ENCODE measurements around the gene BRI3BP.
"Not testable (repeated sequence)": the region's sequence is repeated elsewhere in the genome, so short reads cannot be mapped to it uniquely, and the experiment has no call there.

Gene BRI3BP

GRCh38 chr12:125018356-125018755 is 24.9 kb downstream of the BRI3BP start:
- in situ Hi-C loops (cut with HindIII; ENCODE audit: low sequenced_read_pairs) = no loop called here

GRCh38 chr12:125021096-125021495 is 27.7 kb downstream of the BRI3BP start:
- in situ Hi-C loops (cut with HindIII; ENCODE audit: low sequenced_read_pairs) = no loop called here

DNA sequence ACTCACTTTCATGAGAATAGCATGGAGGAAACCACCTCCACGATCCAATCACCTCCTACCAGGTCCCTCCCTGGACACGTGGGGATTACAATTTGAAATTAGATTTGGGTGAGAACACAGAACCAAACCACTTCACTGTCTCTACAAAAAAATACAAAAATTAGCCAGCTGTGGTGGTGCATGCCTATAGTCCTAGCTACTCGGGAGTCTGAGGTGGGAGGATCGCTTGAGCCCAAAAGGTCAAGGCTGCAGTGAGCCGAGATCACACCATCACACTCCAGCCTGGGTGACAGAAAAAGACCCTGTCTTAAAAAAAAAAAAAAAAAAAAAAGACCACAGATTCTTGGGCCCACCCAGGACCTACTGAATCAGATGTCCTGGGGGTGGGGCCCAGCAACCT is 28.3 kb downstream of the BRI3BP start:
- in situ Hi-C loops (cut with HindIII; ENCODE audit: low sequenced_read_pairs) = no loop called here

- in situ Hi-C loops (cut with HindIII; ENCODE audit: low sequenced_read_pairs) = no loop called here
These were observed 29.6 kb downstream of the BRI3BP start for GRCh38 chr12:125023065-125023464.

- in situ Hi-C loops (cut with HindIII; ENCODE audit: low sequenced_read_pairs) = no loop called here
These were observed 31.6 kb downstream of the BRI3BP start for GRCh38 chr12:125024949-125025563.

- in situ Hi-C loops (cut with HindIII; ENCODE audit: low sequenced_read_pairs) = no loop called here
These were observed 32.3 kb downstream of the BRI3BP start for GRCh38 chr12:125025606-125026235.

DNA sequence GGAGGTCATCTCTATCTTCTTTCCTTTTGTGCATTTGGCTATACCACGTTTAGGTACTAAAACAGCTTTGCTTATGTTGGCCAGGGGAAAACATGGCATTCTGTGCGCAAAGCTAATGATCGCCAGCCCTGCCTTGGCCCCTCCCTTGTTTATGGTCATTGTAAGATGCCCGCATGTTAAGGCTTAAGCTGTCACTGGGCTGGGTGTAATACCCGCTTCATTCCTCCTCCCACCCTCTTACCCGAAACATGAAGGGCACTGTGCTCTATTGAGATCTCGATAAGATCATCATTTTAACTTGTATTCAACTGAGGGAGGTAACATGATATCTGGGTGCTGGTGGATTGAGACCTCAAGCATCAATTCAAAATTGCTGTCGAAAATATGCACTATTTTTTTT is 34.7 kb downstream of the BRI3BP start:
- in situ Hi-C loops (cut with HindIII; ENCODE audit: low sequenced_read_pairs) = no loop called here

GRCh38 chr12:125029761-125030358 is 36.4 kb downstream of the BRI3BP start:
- in situ Hi-C loops (cut with HindIII; ENCODE audit: low sequenced_read_pairs) = no loop called here

DNA sequence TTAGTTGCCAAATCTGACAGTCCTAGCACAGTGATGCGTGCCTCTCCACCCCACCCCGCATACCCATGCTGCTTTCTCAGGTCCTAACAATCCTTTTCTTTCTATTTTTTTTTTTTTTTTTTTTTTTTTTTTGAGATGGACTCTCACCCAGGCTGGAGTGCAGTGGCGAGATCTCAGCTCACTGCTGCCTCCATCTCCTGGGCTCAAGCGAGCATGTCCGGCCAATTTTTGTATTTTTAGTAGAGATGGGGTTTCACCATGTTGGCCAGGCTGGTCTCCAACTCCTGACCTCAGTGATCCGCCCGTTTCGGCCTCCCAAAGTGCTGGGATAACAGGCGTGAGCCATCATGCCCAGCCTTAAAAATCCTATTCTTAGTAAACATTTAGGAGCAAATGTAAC is 38.0 kb downstream of the BRI3BP start:
- in situ Hi-C loops (cut with HindIII; ENCODE audit: low sequenced_read_pairs) = not testable (repeated sequence)

DNA sequence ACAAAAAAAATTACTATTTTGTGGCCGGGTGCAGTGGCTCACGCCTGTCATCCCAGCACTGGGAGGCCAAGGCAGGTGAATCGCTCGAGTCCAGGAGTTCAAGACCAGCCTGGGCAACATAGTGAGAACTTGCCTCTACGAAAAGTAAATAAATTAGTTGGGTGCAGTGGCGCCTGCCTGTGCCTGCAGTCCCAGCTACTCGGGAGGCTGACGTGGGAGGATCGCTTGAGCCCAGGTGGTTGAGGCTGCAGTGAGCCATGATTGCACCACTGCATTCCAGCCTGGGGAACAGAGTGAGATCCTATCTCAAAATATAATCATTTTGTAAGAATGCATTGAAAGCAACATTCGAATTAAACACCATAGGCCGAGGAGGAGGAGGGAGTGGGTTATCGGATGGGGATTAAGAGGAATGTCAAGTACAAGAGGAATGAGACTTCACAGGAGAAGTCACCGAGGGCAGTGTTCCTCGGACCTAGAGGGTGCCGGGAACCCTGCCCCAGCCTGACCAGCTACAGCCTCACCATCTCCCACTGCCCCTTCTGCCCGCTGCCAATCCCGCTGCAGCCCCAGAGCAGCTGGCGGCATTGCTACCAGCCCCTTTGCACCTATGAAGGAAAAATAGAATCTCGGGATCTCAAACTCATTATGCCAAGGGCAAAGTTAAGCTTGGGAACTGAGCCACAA is 39.2 kb downstream of the BRI3BP start:
- in situ Hi-C loops (cut with HindIII; ENCODE audit: low sequenced_read_pairs) = no loop called here

DNA sequence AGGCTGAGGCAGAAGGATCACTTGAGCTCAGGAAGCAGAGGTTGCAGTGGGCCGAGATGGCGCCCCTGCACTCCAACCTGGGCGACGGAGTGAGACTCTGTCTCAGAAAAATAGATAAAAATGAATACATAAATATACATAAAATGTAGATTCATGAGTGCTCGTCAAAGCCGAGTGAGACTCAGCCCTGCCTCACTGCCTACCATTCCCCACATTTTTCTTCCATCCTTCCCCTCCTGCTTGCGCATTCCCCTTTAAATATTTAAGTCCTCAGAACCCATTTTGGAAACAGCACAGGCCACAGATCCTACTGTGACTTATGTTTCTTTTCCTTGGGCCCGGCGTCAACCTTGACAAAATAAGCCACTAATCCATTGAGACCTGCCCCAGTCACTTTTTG is 39.8 kb downstream of the BRI3BP start:
- in situ Hi-C loops (cut with HindIII; ENCODE audit: low sequenced_read_pairs) = no loop called here

- in situ Hi-C loops (cut with HindIII; ENCODE audit: low sequenced_read_pairs) = no loop called here
These were observed 45.7 kb downstream of the BRI3BP start for GRCh38 chr12:125038976-125039625.

DNA sequence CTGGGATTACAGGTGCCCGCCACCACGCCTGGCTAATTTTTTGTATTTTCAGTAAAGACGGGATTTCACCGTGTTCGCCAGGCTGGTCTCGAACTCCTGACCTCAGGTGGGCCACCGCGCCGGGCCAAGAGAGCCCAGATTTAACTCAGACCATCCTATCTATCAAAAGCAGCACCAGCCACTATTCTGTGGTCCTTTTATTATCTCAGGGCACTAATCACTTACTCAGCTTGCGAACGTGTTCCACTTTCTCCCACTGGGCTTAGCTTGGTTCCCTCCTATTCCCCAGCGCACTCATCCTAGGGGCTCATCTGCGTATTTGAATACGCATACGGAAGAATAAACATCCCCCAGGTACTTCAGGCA is 55.6 kb downstream of the BRI3BP start:
- in situ Hi-C loops (cut with HindIII; ENCODE audit: low sequenced_read_pairs) = no loop called here

- in situ Hi-C loops (cut with HindIII; ENCODE audit: low sequenced_read_pairs) = no loop called here
These were observed 57.0 kb downstream of the BRI3BP start for GRCh38 chr12:125050446-125050845.

DNA sequence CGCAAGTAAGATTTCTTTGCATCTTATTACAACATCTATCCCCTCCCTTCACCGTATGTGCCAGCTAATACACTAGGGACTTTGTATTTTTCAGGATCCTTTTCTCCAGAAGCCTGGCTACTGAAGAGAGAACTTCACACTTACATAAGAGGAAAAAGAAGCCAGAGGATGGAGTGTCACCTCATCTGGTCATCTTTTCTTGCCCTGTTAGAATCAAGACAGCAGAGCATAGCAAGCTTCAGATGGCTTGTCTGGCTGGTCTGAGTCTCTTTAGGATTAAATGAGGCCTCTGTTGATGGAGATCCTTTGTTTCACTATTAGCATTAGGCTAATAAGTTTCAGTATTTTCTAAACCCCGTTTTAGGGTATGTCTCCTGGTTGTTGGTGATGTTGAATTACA is 57.4 kb downstream of the BRI3BP start:
- in situ Hi-C loops (cut with HindIII; ENCODE audit: low sequenced_read_pairs) = no loop called here

DNA sequence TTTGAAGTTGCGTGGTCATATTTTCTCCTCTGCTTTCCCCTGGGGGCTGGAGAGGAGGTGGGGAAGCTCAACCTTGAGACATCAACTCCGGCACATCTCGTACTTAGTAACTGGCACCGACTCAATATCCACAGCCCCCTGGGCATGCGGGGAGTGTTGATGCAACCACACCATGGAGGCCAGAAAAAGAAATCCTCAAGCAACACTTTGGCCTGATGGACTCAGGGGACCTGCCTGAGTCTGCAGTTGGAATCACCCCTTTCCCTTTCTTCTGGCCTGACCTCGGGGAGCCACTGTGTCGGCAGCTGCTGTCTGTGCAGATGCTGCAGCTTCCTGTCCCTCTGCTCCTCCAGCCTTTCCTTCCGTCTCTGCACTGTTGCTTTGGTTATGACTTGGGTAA is 60.4 kb downstream of the BRI3BP start:
- in situ Hi-C loops (cut with HindIII; ENCODE audit: low sequenced_read_pairs) = no loop called here

DNA sequence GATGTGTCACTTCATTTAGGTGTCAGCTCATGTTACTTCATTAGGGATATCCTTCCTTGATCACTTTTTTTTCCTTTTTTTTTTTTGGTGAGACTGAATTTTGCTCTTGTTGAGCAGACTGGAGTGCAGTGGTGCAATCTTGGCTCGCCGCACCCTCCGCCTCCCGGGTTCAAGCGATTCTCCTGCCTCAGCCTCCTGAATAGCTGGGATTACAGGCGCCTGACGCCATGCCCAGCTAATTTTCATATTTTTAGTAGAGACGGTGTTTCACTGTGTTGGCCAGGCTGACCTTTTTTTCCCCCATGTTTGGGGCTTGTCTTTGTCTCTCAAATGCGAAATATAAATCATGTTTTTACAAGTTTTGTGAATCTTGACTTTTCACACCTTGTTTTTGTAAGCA is 62.1 kb downstream of the BRI3BP start:
- in situ Hi-C loops (cut with HindIII; ENCODE audit: low sequenced_read_pairs) = no loop called here

GRCh38 chr12:125056306-125056705 is 62.9 kb downstream of the BRI3BP start:
- in situ Hi-C loops (cut with HindIII; ENCODE audit: low sequenced_read_pairs) = no loop called here

DNA sequence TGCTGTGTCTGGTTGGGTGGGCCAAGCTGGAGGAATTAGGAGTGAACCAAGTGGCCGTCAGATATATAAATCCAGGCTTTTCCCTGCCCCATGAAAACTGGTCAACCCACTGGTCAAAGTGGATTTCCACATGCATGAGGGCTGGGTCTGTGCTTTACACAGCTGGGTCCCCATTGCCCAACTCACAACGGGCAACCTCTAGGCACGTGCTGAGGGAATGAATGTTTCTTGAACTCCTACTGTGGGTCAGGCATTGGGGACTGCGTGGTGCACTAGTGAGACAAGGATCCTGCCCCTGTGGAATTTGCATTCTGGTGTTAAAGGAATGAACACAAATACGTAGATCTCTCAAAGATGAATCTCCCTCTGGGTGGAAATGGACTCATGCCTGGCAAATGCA is 64.3 kb downstream of the BRI3BP start:
- in situ Hi-C loops (cut with HindIII; ENCODE audit: low sequenced_read_pairs) = no loop called here

- in situ Hi-C loops (cut with HindIII; ENCODE audit: low sequenced_read_pairs) = no loop called here
These were observed 67.8 kb downstream of the BRI3BP start for GRCh38 chr12:125061229-125061628.

- in situ Hi-C loops (cut with HindIII; ENCODE audit: low sequenced_read_pairs) = not testable (repeated sequence)
These were observed 70.1 kb downstream of the BRI3BP start for GRCh38 chr12:125063522-125063921.

GRCh38 chr12:125064492-125064891 is 71.0 kb downstream of the BRI3BP start:
- in situ Hi-C loops (cut with HindIII; ENCODE audit: low sequenced_read_pairs) = no loop called here

Measured in DLD1 (cell line).